ENCODE data around the gene UCP2. TPM values are rescaled to one million over a fixed set of nuclear protein-coding genes. Genes with fewer than 3 reads are reported as not detected.

UCP2 gene
- total and polyA plus RNA-seq, 9 of the 15 experiments (the other 6 are each of a cell fraction or from before 2014, with no cell fraction given) = 19.2 to 216 (median 87.9) TPM

GRCh38 chr11:73982990-73983740 is 522 bp upstream of the UCP2 start (continued):
- TF ChIP-seq ZNF212 (CRISPR knock-in tag; IDR thresholded peaks at IDR 0.05) = peak; percentile 55; the same call in 1 of the 2 replicates
- TF ChIP-seq PRPF4 (IDR thresholded peaks at IDR 0.05; ENCODE audit: insufficient read depth, low read depth, low read length, poor library complexity, severe bottlenecking) = no peak
- TF ChIP-seq ZNF780A (CRISPR knock-in tag; IDR thresholded peaks at IDR 0.05) = no peak
- 0 out of 2 replicates have a peak, but pooled peaks have one; percentile 19 for TF ChIP-seq ZFP1 (CRISPR knock-in tag; IDR thresholded peaks at IDR 0.05)
- peak; percentile 22 for TF ChIP-seq NFRKB (IDR thresholded peaks at IDR 0.05; ENCODE audit: low read depth)
- no peak for TF ChIP-seq WHSC1 (IDR thresholded peaks at IDR 0.05; ENCODE audit: low read length)
- TF ChIP-seq RBM17 (IDR thresholded peaks at IDR 0.05; ENCODE audit: borderline replicate concordance, low read depth, low read length) = no peak
- peak; percentile 70 for TF ChIP-seq ARID1B (IDR thresholded peaks at IDR 0.05)
- TF ChIP-seq HDAC2 (IDR thresholded peaks at IDR 0.05) = peak; percentile 19; the same call in 1 of the 2 replicates
- TF ChIP-seq SIN3A (IDR thresholded peaks at IDR 0.05; ENCODE audit: borderline replicate concordance in 2 of 2, control insufficient read depth in 1 of 2, low read depth in 2 of 2, low read length in 2 of 2) = peak in 1 of 2 experiments; percentile 84; a peak in 1 of 4 replicates
- TF ChIP-seq MXI1 (IDR thresholded peaks at IDR 0.05; ENCODE audit: low read depth, low read length) = no peak; the same call in 1 of the 2 replicates
- peak; percentile 13; the same call in 1 of the 2 replicates for TF ChIP-seq RUNX1 (IDR thresholded peaks at IDR 0.05; ENCODE audit: low read depth)
- TF ChIP-seq ELF2 (CRISPR knock-in tag; IDR thresholded peaks at IDR 0.05) = no peak
- peak; percentile 62 for TF ChIP-seq EP300 (IDR thresholded peaks at IDR 0.05; ENCODE audit: low read length)
- TF ChIP-seq ZNF583 (CRISPR knock-in tag; IDR thresholded peaks at IDR 0.05) = peak; percentile 92
- TF ChIP-seq ZNF146 (CRISPR knock-in tag; IDR thresholded peaks at IDR 0.05; ENCODE audit: unreplicated experiment) = no peak
- no peak for TF ChIP-seq CCAR2 (IDR thresholded peaks at IDR 0.05; ENCODE audit: low read depth, low read length)
- TF ChIP-seq ZNF778 (CRISPR knock-in tag; IDR thresholded peaks at IDR 0.05) = no peak
- no peak; the same call in 1 of the 2 replicates for TF ChIP-seq CEBPG (CRISPR knock-in tag; IDR thresholded peaks at IDR 0.05)
- no peak for TF ChIP-seq CEBPG (tag; conservative IDR thresholded peaks at IDR 0.05 in 1 of 2, IDR thresholded peaks at IDR 0.05 in 1 of 2)
- no peak for TF ChIP-seq SRSF1 (IDR thresholded peaks at IDR 0.05; ENCODE audit: low read depth, low read length)
- TF ChIP-seq SIX5 (IDR thresholded peaks at IDR 0.05; ENCODE audit: borderline replicate concordance in 1 of 2, insufficient read depth in 1 of 2, low read depth in 1 of 2, low read length in 2 of 2) = no peak
- no peak for TF ChIP-seq SETDB1 (IDR thresholded peaks at IDR 0.05; ENCODE audit: low read length)
- no peak for TF ChIP-seq CBX2 (IDR thresholded peaks at IDR 0.05; ENCODE audit: insufficient read depth, low read length, poor library complexity, severe bottlenecking)
- TF ChIP-seq CREB1 (IDR thresholded peaks at IDR 0.05) = no peak; the same call in none of the 2 replicates
- TF ChIP-seq CREB1 (CRISPR knock-in tag; IDR thresholded peaks at IDR 0.05) = peak; percentile 88
- TF ChIP-seq ZNF668 (CRISPR knock-in tag; IDR thresholded peaks at IDR 0.05) = 0 out of 2 replicates have a peak, but pooled peaks have one; percentile 82
- TF ChIP-seq SNIP1 (IDR thresholded peaks at IDR 0.05; ENCODE audit: low read depth) = 0 out of 2 replicates have a peak, but pooled peaks have one; percentile 20
- TF ChIP-seq EP400 (IDR thresholded peaks at IDR 0.05) = peak; percentile 94
- no peak for TF ChIP-seq SRSF9 (IDR thresholded peaks at IDR 0.05; ENCODE audit: borderline replicate concordance, low read depth, low read length)
- TF ChIP-seq, protein P1, sequence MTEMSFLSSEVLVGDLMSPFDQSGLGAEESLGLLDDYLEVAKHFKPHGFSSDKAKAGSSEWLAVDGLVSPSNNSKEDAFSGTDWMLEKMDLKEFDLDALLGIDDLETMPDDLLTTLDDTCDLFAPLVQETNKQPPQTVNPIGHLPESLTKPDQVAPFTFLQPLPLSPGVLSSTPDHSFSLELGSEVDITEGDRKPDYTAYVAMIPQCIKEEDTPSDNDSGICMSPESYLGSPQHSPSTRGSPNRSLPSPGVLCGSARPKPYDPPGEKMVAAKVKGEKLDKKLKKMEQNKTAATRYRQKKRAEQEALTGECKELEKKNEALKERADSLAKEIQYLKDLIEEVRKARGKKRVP (CRISPR knock-in tag; IDR thresholded peaks at IDR 0.05) = peak; percentile 19; the same call in 1 of the 2 replicates
- TF ChIP-seq ZKSCAN3 (CRISPR knock-in tag; IDR thresholded peaks at IDR 0.05) = no peak

All from K562 (cell line).